Stimulated activated CD8-positive, alpha-beta memory T cell treated with anti-CD3 and anti-CD28 coated beads, Interleukin-12 subunit alpha, Interleukin-12 subunit beta, amount 100 ng/mL, for 4 hours (primary cell): ENCODE data around the gene C7orf33.

Experiments used
- DNase-seq: peaks from one replicate; pipeline ENCODE4 v3.0.0-alpha.2; 2020; ENCODE audit warnings: low read depth

The C7orf33 gene

GRCh38 chr7:148628011-148628410, 37.4 kb downstream of the C7orf33 start:
- DNase-seq = no peak

GRCh38 chr7:148630078-148630477, 39.5 kb downstream of the C7orf33 start:
- no peak for DNase-seq

GRCh38 chr7:148633761-148634160, 43.2 kb downstream of the C7orf33 start:
- DNase-seq = no peak

- no peak for DNase-seq
Observed at GRCh38 chr7:148637094-148637493, 46.5 kb downstream of the C7orf33 start.

GRCh38 chr7:148645898-148646297, 55.3 kb downstream of the C7orf33 start:
- no peak for DNase-seq

- no peak for DNase-seq
Observed at GRCh38 chr7:148650232-148650858, 59.8 kb downstream of the C7orf33 start.

- no peak for DNase-seq
Observed at GRCh38 chr7:148652773-148653172, 62.2 kb downstream of the C7orf33 start.

GRCh38 chr7:148657929-148658328, 67.4 kb downstream of the C7orf33 start:
- DNase-seq = no peak

- no peak for DNase-seq
Observed at GRCh38 chr7:148661471-148661870, 70.9 kb downstream of the C7orf33 start.

GRCh38 chr7:148662646-148663045, 72.1 kb downstream of the C7orf33 start:
- no peak for DNase-seq

- DNase-seq = no peak
Observed at GRCh38 chr7:148664324-148664723, 73.8 kb downstream of the C7orf33 start.

- DNase-seq = no peak
Observed at GRCh38 chr7:148665221-148665620, 74.7 kb downstream of the C7orf33 start.
